K562 (cell line): ENCODE results near the gene METRN. TPM values are rescaled to one million over a fixed set of nuclear protein-coding genes. Genes with fewer than 3 reads are reported as not detected.

Experiments used
- ATAC-seq: fragments of 200-7000 bp; cut with Tn5 transposase; 3 replicates; pipeline ENCODE4 v1.9.1; 2020; ENCODE audit warnings: moderate library complexity
- BruUV-seq: library from RNA; stranded (reverse); fragments of 400-500 nt; replicated peaks from 2 replicates; lab custom pipeline; 2021; lab: Mats Ljungman, UMichigan
- CTCF ChIA-PET: fragments of 300-600 bp; formaldehyde crosslinking; extraction: SDS; loops from one replicate; lab custom pipeline; 2021; ENCODE audit warnings: low intra/inter-chr PET ratio; lab: Yijun Ruan, JAX
- POLR2A ChIA-PET: fragments of 300-600, 350-650 bp; sonication (Branson Sonifier 250); formaldehyde crosslinking; extraction: SDS; loops from one replicate; lab custom pipeline; 2021; ENCODE audit warnings: antibody characterized with exemption, inconsistent platforms; lab: Yijun Ruan, JAX
- DNase-seq, 4 experiments: peaks; one replicate each; pipeline versions ENCODE4 v3.0.0 to v3.0.0-alpha.2; 2011 to 2018; ENCODE audit warnings: low spot score in 3 of 4, mixed read lengths in 3 of 4; ENCODE audit errors: extremely low read depth in 1 of 4
- FAIRE-seq: peaks from 2 replicates; lab custom pipeline; 2011; peaks lifted over from hg19 to GRCh38; lab: Jason Lieb, UNC
- H2AFZ ChIP-seq: 2 replicates; pipeline ENCODE4 v1.6.0; 2011; ENCODE audit warnings: low read depth, low read length, control low read depth, inconsistent platforms
- H3K27ac ChIP-seq: fragments of 200-600 bp; 3 replicates; pipeline ENCODE4 v1.8.0; 2011; ENCODE audit warnings: low read depth, mild to moderate bottlenecking, control low read depth, inconsistent platforms, low read length, moderate library complexity, mixed read lengths; ENCODE audit errors: extremely low read depth
- H3K27me3 ChIP-seq, 2 experiments: fragments of 300-600 bp in 1 of 2; 2 replicates in 1 of 2; 3 replicates in 1 of 2; pipeline versions ENCODE4 v1.6.0 to v1.8.0; 2011; ENCODE audit warnings: inconsistent platforms in 2 of 2, low read length in 2 of 2, mild to moderate bottlenecking in 1 of 2, mixed read lengths in 1 of 2, moderate library complexity in 1 of 2; ENCODE audit not compliant: control insufficient read depth in 2 of 2, insufficient read depth in 2 of 2
- H3K36me3 ChIP-seq: fragments of 300-600 bp; 3 replicates; pipeline ENCODE4 v1.8.0; 2011; ENCODE audit warnings: mild to moderate bottlenecking, low read length, inconsistent platforms; ENCODE audit not compliant: control insufficient read depth, insufficient read depth
- H3K4me1 ChIP-seq, 2 experiments: fragments of 200-600 bp in 1 of 2; replicated peaks in 1 of 2; 2 replicates in 1 of 2; 3 replicates in 1 of 2; pipeline versions ENCODE4 v1.5.1 to v1.8.0; 2011; ENCODE audit warnings: inconsistent platforms in 2 of 2, low read length in 2 of 2, mild to moderate bottlenecking in 1 of 2, mixed read lengths in 1 of 2, moderate library complexity in 1 of 2; ENCODE audit not compliant: control insufficient read depth in 2 of 2, insufficient read depth in 2 of 2
- H3K4me2 ChIP-seq: 2 replicates; pipeline ENCODE4 v1.6.1; 2011; ENCODE audit warnings: low read length, control low read depth, inconsistent platforms, mixed read lengths; ENCODE audit not compliant: insufficient read depth
- H3K4me3 ChIP-seq: fragments of 200-600 bp; sonication (generic), shearing (Covaris generic); 2 replicates; pipeline ENCODE4 v1.5.1; 2016; ENCODE audit warnings: control low read depth, inconsistent platforms
- H3K79me2 ChIP-seq: fragments of 200-600 bp; 3 replicates; pipeline ENCODE4 v1.8.0; 2011; ENCODE audit warnings: low read length, inconsistent platforms; ENCODE audit not compliant: control insufficient read depth, insufficient read depth
- H3K9ac ChIP-seq, 2 experiments: 2 replicates each; pipeline versions ENCODE4 v1.6.0 to v1.6.1; 2011; ENCODE audit warnings: low read depth in 2 of 2, low read length in 2 of 2, control low read depth in 1 of 2, inconsistent platforms in 1 of 2, mild to moderate bottlenecking in 1 of 2, mixed read lengths in 1 of 2; ENCODE audit not compliant: insufficient read depth in 1 of 2
- H3K9me1 ChIP-seq: one replicate; pipeline ENCODE4 v1.6.0; 2011; ENCODE audit warnings: inconsistent platforms, mild to moderate bottlenecking, low read length, moderate library complexity; ENCODE audit not compliant: control insufficient read depth, insufficient read depth
- H3K9me3 ChIP-seq: replicated peaks from 2 replicates; pipeline ENCODE4 v1.5.1; 2011; ENCODE audit warnings: low read depth, low read length, inconsistent platforms; ENCODE audit not compliant: control insufficient read depth, insufficient read depth
- H4K20me1 ChIP-seq: replicated peaks from 2 replicates; pipeline ENCODE4 v1.6.1; 2011; ENCODE audit warnings: low read length, inconsistent platforms, mixed read lengths; ENCODE audit not compliant: control insufficient read depth, insufficient read depth
- FIP1L1 ChIP-seq: fragments of 200-400 bp; formaldehyde crosslinking; IDR thresholded peaks from 2 replicates; pipeline ENCODE4 v1.6.1; 2018; ENCODE audit warnings: mild to moderate bottlenecking, low read depth, low read length; ENCODE audit not compliant: poor library complexity, severe bottlenecking
- FOXK1 ChIP-seq: sonication (generic); formaldehyde crosslinking; IDR thresholded peaks from 2 replicates; pipeline ENCODE4 v1.8.0; 2022; ENCODE audit warnings: missing genetic modification reagents, mild to moderate bottlenecking, borderline replicate concordance
- OTX1 ChIP-seq: fragments of 450-650 bp; formaldehyde crosslinking; IDR thresholded peaks from 2 replicates; pipeline ENCODE4 v1.4.0; 2022; ENCODE audit warnings: mild to moderate bottlenecking
- PCBP1 ChIP-seq: fragments of 200-400 bp; formaldehyde crosslinking; IDR thresholded peaks from 2 replicates; pipeline ENCODE4 v1.6.1; 2018; ENCODE audit warnings: mild to moderate bottlenecking, low read depth, low read length; ENCODE audit not compliant: poor library complexity, severe bottlenecking
- POLR2H ChIP-seq: IDR thresholded peaks from 2 replicates; pipeline ENCODE4 v1.6.1; 2016; ENCODE audit warnings: missing genetic modification characterization, low read depth, mild to moderate bottlenecking, control low read depth, missing compliant biosample characterization, moderate library complexity
- SRF ChIP-seq, 2 experiments: fragments of 250-450, 450-650 bp in 1 of 2; sonication (Bioruptor Pico) in 1 of 2; sonication (generic) in 1 of 2; formaldehyde crosslinking; IDR thresholded peaks; 2 replicates each; pipeline versions ENCODE4 v1.5.0 to v1.5.1; 2020 to 2022; ENCODE audit warnings: mild to moderate bottlenecking in 1 of 2, missing genetic modification reagents in 1 of 2
- STAT5A ChIP-seq: IDR thresholded peaks from 2 replicates; pipeline ENCODE4 v1.6.1; 2012; ENCODE audit warnings: low read length, inconsistent platforms, borderline replicate concordance
- TOE1 ChIP-seq, 2 experiments: fragments of 450-650 bp in 1 of 2; sonication (generic) in 1 of 2; formaldehyde crosslinking in 1 of 2; IDR thresholded peaks; 2 replicates each; pipeline versions ENCODE4 v1.7.1 to v1.8.0; 2016 to 2022; ENCODE audit warnings: borderline replicate concordance in 2 of 2, mild to moderate bottlenecking in 2 of 2, antibody characterized with exemption in 1 of 2, inconsistent platforms in 1 of 2, low read depth in 1 of 2, missing genetic modification reagents in 1 of 2, moderate library complexity in 1 of 2
- WGBS: fragments of 100-300 bp; shearing (Covaris generic); methylation state at CpG from one replicate; pipeline ENCODE4 v1.1.6; 2016; ENCODE audit warnings: low coverage, mixed read lengths; ENCODE audit not compliant: insufficient coverage; ENCODE audit errors: missing lambda C conversion rate; 5-methylcytosine and 5-hydroxymethylcytosine counted together
- in situ Hi-C: fragments of 300-500 bp; cut with MboI; formaldehyde crosslinking; loops from 4 replicates; pipeline ENCODE4 v1.15.0; 2018; ENCODE audit warnings: inconsistent platforms, mixed read lengths
- intact Hi-C: fragments of 100-400 bp; cut with micrococcal nuclease; formaldehyde crosslinking; loops from 2 replicates; pipeline ENCODE4 v1.14.2; 2022
- polyA plus RNA-seq, 8 experiments: library from polyadenylated mRNA; depleted of rRNA in 4 of 8; stranded (reverse) in 5 of 8; unstranded in 3 of 8; fragments of >200 nt; fragmentation: Nextera tagmentation in 2 of 8; fragmentation: Illumina TruSeq in 1 of 8; extraction: Ambion mirVana in 2 of 8; extraction: Trizol in 1 of 8; gene quantifications; 2 replicates each; pipeline versions ENCODE4 v1.2.1 to v1.2.3, GENCODE V29; 2011 to 2014; ENCODE audit warnings: inconsistent platforms in 1 of 8, missing spikeins in 1 of 8
- total RNA-seq, 7 experiments: library from RNA; depleted of rRNA in 6 of 7; stranded (reverse); fragments of >200 nt in 6 of 7; fragmentation: Illumina TruSeq in 2 of 7; extraction: Trizol in 2 of 7; gene quantifications; 2 replicates each; pipeline versions ENCODE4 v1.2.1 to v1.2.3, GENCODE V29; 2011 to 2021; ENCODE audit warnings: low replicate concordance in 1 of 7

Gene METRN
- total and polyA plus RNA-seq, 9 of the 15 experiments (the other 6 are each of a cell fraction or from before 2014, with no cell fraction given), result 0.20 to 89.8 (median 15.4) TPM

- H3K79me2 ChIP-seq, result peaks cover 23% of the 10 kb centered on the region
- DNase-seq (no peak), ATAC-seq (no peak), FAIRE-seq (no peak)
- WGBS, result 77% methylated on average over 22 of the region's 23 CpGs
- H4K20me1 ChIP-seq, result peaks cover 16% of the 10 kb centered on the region
- H2AFZ ChIP-seq, result no peak overlapping the region
- CTCF ChIA-PET, result no interaction called here
- H3K36me3 ChIP-seq, result peaks cover 43% of the 10 kb centered on the region
- intact Hi-C loops, result loop anchor here (5.0 kb wide), 1 partner anchor 40 kb away; the partner anchor contains the start of gene METTL26
- BruUV-seq, result no TSS peak
- no peak overlapping the region for H3K4me3 ChIP-seq
- no peaks in the 10 kb centered on the region for H3K9me3 ChIP-seq
- H3K27ac ChIP-seq, result no peak overlapping the region
- H3K4me1 ChIP-seq, result peaks cover 29 to 98% of the 10 kb centered on the region in 2 experiments
- in situ Hi-C loops, result loop anchor here (10.0 kb wide), 1 partner anchor 282 kb away; the partner anchor contains the start of gene NME4
- no peaks in the 10 kb centered on the region for H3K27me3 ChIP-seq
- H3K9ac ChIP-seq, result peak overlapping the region in 1 of 2 experiments; percentile 53; a peak in 1 of 4 replicates
- no peak for TF ChIP-seq SRF (CRISPR knock-in tag; IDR thresholded peaks at IDR 0.05)
- no peak for TF ChIP-seq OTX1 (CRISPR knock-in tag)
- TF ChIP-seq PCBP1, result peak; percentile 20
- TF ChIP-seq POLR2H (tag), result no peak
- peak; percentile 23 for TF ChIP-seq FIP1L1
- TF ChIP-seq TOE1 (IDR thresholded peaks at IDR 0.05; ENCODE audit: borderline replicate concordance), result no peak
- no peak for TF ChIP-seq TOE1 (CRISPR knock-in tag; IDR thresholded peaks at IDR 0.05; ENCODE audit: borderline replicate concordance, low read depth)
- no peak for TF ChIP-seq FOXK1 (CRISPR knock-in tag)
- TF ChIP-seq STAT5A, result no peak
- H3K4me2 ChIP-seq, result no peak overlapping the region
- POLR2A ChIA-PET, result interaction anchor here (1.0 kb wide), 1 partner anchor 281 kb away, joined by 3 read pairs; no protein-coding TSS in a partner anchor
- peaks cover 2% of the 10 kb centered on the region for H3K9me1 ChIP-seq
Measured at GRCh38 chr16:676913-677312, 38.0 kb upstream of the METRN start.
